Left lung (tissue), 10 donors: Measurements from ENCODE around the gene CEP70. TPM values are rescaled to one million over a fixed set of nuclear protein-coding genes. Genes with fewer than 3 reads are reported as not detected.
A peak's percentile ranks its signal among the peaks of the same experiment; 100 is the strongest.

Source experiments
- ATAC-seq: fragments of 200-7000 bp; cut with Tn5 transposase; one replicate; pipeline ENCODE4 v1.9.1; 2020; ENCODE audit warnings: moderate library complexity
- DNase-seq, 4 donors: peaks; one replicate each; pipeline ENCODE4 v3.0.0-alpha.2; 2013 to 2020
- H3K27ac ChIP-seq, 2 donors: fragments of 200-600 bp; sonication (generic) in 1 of 2; one replicate each; pipeline versions ENCODE4 v1.5.0 to v1.8.0; 2020 to 2021
- H3K27me3 ChIP-seq, 2 donors: fragments of 200-600 bp; sonication (generic) in 1 of 2; one replicate each; pipeline versions ENCODE4 v1.5.0 to v1.8.0; 2020 to 2021
- H3K36me3 ChIP-seq, 2 donors: fragments of 200-600 bp; sonication (generic) in 1 of 2; one replicate each; pipeline versions ENCODE4 v1.5.0 to v1.8.0; 2020 to 2021
- H3K4me1 ChIP-seq, 2 donors: fragments of 200-600 bp; one replicate each; pipeline ENCODE4 v1.8.0; 2021
- H3K4me3 ChIP-seq, 2 donors: fragments of 200-600 bp; sonication (generic) in 1 of 2; one replicate each; pipeline versions ENCODE4 v1.5.0 to v1.8.0; 2020 to 2021; ENCODE audit warnings: mild to moderate bottlenecking in 1 of 2
- H3K9me3 ChIP-seq, 2 donors: fragments of 200-600 bp; sonication (generic) in 1 of 2; one replicate each; pipeline versions ENCODE4 v1.5.0 to v1.8.0; 2020 to 2021
- CTCF ChIP-seq, 2 donors: fragments of 200-600 bp; sonication (generic) in 1 of 2; IDR thresholded peaks; one replicate each; pipeline versions ENCODE4 v1.5.0 to v1.8.0; 2021; ENCODE audit warnings: antibody characterized with exemption in 2 of 2
- intact Hi-C, 2 donors: fragments of 100-400 bp; cut with DNase I; formaldehyde crosslinking; loops; one replicate each; pipeline versions ENCODE4 v1.11.2 to v1.14.2; 2022
- polyA plus RNA-seq, 6 donors: library from polyadenylated mRNA; unstranded; fragments of 120-200 nt; gene quantifications; one replicate each; pipeline ENCODE4 v1.2.1, GENCODE V29; 2013; ENCODE audit not compliant: insufficient read length in 6 of 6
- total RNA-seq, 2 donors: library from RNA; stranded (reverse); fragmentation: NEBNext Ultra II Directional; extraction: Animal tissue kit (Norgen Biotek cat#: 25700); gene quantifications; one replicate each; pipeline ENCODE4 v1.2.1, GENCODE V29; 2021
- donor health status: DM: no; HTN: yes; CAD: no.
- donor health status: DM: no; HTN: no; CAD: no.

The CEP70 gene
- total and polyA plus RNA-seq, 8 donors = 31.2 to 65.4 (median 55.4) TPM

- DNase-seq (no peak), ATAC-seq (no peak)
- H3K36me3 ChIP-seq = no peaks in the 10 kb centered on the region
- no peak overlapping the region for H3K27ac ChIP-seq
- H3K4me3 ChIP-seq = no peak overlapping the region
- intact Hi-C loops = no loop called here
- no peaks in the 10 kb centered on the region for H3K9me3 ChIP-seq
- no peak for TF ChIP-seq CTCF (IDR thresholded peaks at IDR 0.05)
- no peaks in the 10 kb centered on the region for H3K27me3 ChIP-seq
- peaks cover 9 to 11% of the 10 kb centered on the region in 2 donors for H3K4me1 ChIP-seq
Measured at GRCh38 chr3:138472141-138472825, 121.8 kb downstream of the CEP70 start.

- Histone ChIP-seq H3K27ac (no peak overlapping the region), H3K27me3 (no peaks in the 10 kb centered on the region), H3K4me1 (peaks cover 9 to 11% of the 10 kb centered on the region in 2 donors), H3K4me3 (no peak overlapping the region), H3K9me3 (no peaks in the 10 kb centered on the region), H3K36me3 (no peaks in the 10 kb centered on the region)
- no peak for DNase-seq
- intact Hi-C loops = no loop called here
- no peak for TF ChIP-seq CTCF (IDR thresholded peaks at IDR 0.05)
- ATAC-seq = no peak
Measured at GRCh38 chr3:138471481-138471880, 122.6 kb downstream of the CEP70 start.

GRCh38 chr3:138470687-138471086 is 123.4 kb downstream of the CEP70 start:
- DNase-seq = no peak

GRCh38 chr3:138469874-138470273 is 124.2 kb downstream of the CEP70 start:
- Histone ChIP-seq H3K27me3 (no peaks in the 10 kb centered on the region), H3K4me3 (no peak overlapping the region), H3K4me1 (peaks cover 9 to 11% of the 10 kb centered on the region in 2 donors), H3K9me3 (no peaks in the 10 kb centered on the region), H3K27ac (no peak overlapping the region), H3K36me3 (no peaks in the 10 kb centered on the region)
- DNase-seq (peak in 3 of 4 donors; percentile 24 to 75 (median 72)), ATAC-seq (peak; percentile 74)
- intact Hi-C loops = no loop called here
- TF ChIP-seq CTCF (IDR thresholded peaks at IDR 0.05) = no peak

More at GRCh38 chr3:138470687-138471086, 123.4 kb downstream of the CEP70 start:
- Histone ChIP-seq H3K4me1 (peaks cover 9 to 11% of the 10 kb centered on the region in 2 donors), H3K27me3 (no peaks in the 10 kb centered on the region), H3K27ac (peak overlapping the region in 1 of 2 donors; percentile 53), H3K4me3 (no peak overlapping the region), H3K36me3 (no peaks in the 10 kb centered on the region), H3K9me3 (no peaks in the 10 kb centered on the region)
- no peak for TF ChIP-seq CTCF (IDR thresholded peaks at IDR 0.05)
- ATAC-seq = peak; percentile 22
- intact Hi-C loops = no loop called here

- no peak for TF ChIP-seq CTCF (IDR thresholded peaks at IDR 0.05)
- Histone ChIP-seq H3K27ac (peak overlapping the region in 1 of 2 donors; percentile 65), H3K9me3 (no peaks in the 10 kb centered on the region), H3K27me3 (no peaks in the 10 kb centered on the region), H3K4me3 (no peak overlapping the region), H3K36me3 (no peaks in the 10 kb centered on the region), H3K4me1 (peaks cover 8 to 9% of the 10 kb centered on the region in 2 donors)
- intact Hi-C loops = no loop called here
- DNase-seq (no peak), ATAC-seq (no peak)
Measured at GRCh38 chr3:138468886-138469285, 125.2 kb downstream of the CEP70 start.
